ENCODE data around the gene CTBS.
"Not testable (repeated sequence)": the region's sequence is repeated elsewhere in the genome, so short reads cannot be mapped to it uniquely, and the experiment has no call there.

The CTBS gene

GRCh38 chr1:84573967-84574842 is at the start of gene CTBS:
Gene CTBS (minus strand): TSS chr1:84574440. CDS start chr1:84574415, 25 bp downstream.
- DNase-seq = peak; percentile 85 to 88

GRCh38 chr1:84621553-84621952 is 47.3 kb upstream of the CTBS start:
- DNase-seq = no peak

- peak; percentile 71 to 75 for DNase-seq
Observed at GRCh38 chr1:84620720-84621313, 46.6 kb upstream of the CTBS start.

GRCh38 chr1:84619383-84620102 is 45.3 kb upstream of the CTBS start:
- peak; percentile 39 to 58 for DNase-seq

GRCh38 chr1:84617349-84617748 is 43.1 kb upstream of the CTBS start:
- no peak for DNase-seq

- DNase-seq = no peak
Observed at GRCh38 chr1:84615790-84616189, 41.5 kb upstream of the CTBS start.

- DNase-seq = no peak
Observed at GRCh38 chr1:84613887-84614286, 39.6 kb upstream of the CTBS start.

GRCh38 chr1:84613026-84613425 is 38.8 kb upstream of the CTBS start:
- no peak for DNase-seq

GRCh38 chr1:84611796-84612195 is 37.6 kb upstream of the CTBS start:
- DNase-seq = no peak

- no peak for DNase-seq
Observed at GRCh38 chr1:84611091-84611490, 36.9 kb upstream of the CTBS start.

GRCh38 chr1:84606977-84607376 is 32.7 kb upstream of the CTBS start:
- DNase-seq = no peak

- no peak for DNase-seq
Observed at GRCh38 chr1:84605157-84605556, 30.9 kb upstream of the CTBS start.

GRCh38 chr1:84603941-84604830 is 29.9 kb upstream of the CTBS start:
- no peak for DNase-seq

- no peak for DNase-seq
Observed at GRCh38 chr1:84603223-84603622, 29.0 kb upstream of the CTBS start.

- DNase-seq = no peak
Observed at GRCh38 chr1:84600796-84601195, 26.6 kb upstream of the CTBS start.

- no peak for DNase-seq
Observed at GRCh38 chr1:84598846-84599741, 24.9 kb upstream of the CTBS start.

- DNase-seq = no peak
Observed at GRCh38 chr1:84598418-84598817, 24.2 kb upstream of the CTBS start.

GRCh38 chr1:84597011-84597410 is 22.8 kb upstream of the CTBS start:
- DNase-seq = no peak

- DNase-seq = not testable (repeated sequence)
Observed at GRCh38 chr1:84594959-84595358, 20.7 kb upstream of the CTBS start.

GRCh38 chr1:84587099-84587498 is 12.9 kb upstream of the CTBS start:
- DNase-seq = no peak

GRCh38 chr1:84585803-84586202 is 11.6 kb upstream of the CTBS start:
- no peak for DNase-seq

- no peak for DNase-seq
Observed at GRCh38 chr1:84584126-84584525, 9.9 kb upstream of the CTBS start.
